Chondrocyte (in vitro differentiated cells): ENCODE results near the gene AP1S1. TPM values are rescaled to one million over a fixed set of nuclear protein-coding genes. Genes with fewer than 3 reads are reported as not detected.

Experiments
- DNase-seq: peaks from one replicate; pipeline ENCODE4 v3.0.0; 2021; ENCODE audit warnings: mixed read lengths, low spot score
- H3K27ac Mint-ChIP-seq: one replicate; pipeline ENCODE4 v1.8.0; 2021; ENCODE audit warnings: mild to moderate bottlenecking, moderate library complexity, mixed read lengths; ENCODE audit not compliant: unreplicated experiment
- H3K27me3 Mint-ChIP-seq: 2 replicates; pipeline ENCODE4 v1.8.0; 2021; ENCODE audit warnings: low read depth, mixed read lengths
- H3K36me3 Mint-ChIP-seq: 2 replicates; pipeline ENCODE4 v1.8.0; 2021; ENCODE audit warnings: low read depth, mixed read lengths
- H3K4me1 Mint-ChIP-seq: 2 replicates; pipeline ENCODE4 v1.8.0; 2021; ENCODE audit warnings: low read depth, mild to moderate bottlenecking, mixed read lengths
- H3K4me3 Mint-ChIP-seq: one replicate; pipeline ENCODE4 v1.8.0; 2021; ENCODE audit warnings: mild to moderate bottlenecking, moderate library complexity, mixed read lengths; ENCODE audit not compliant: unreplicated experiment
- H3K9me3 Mint-ChIP-seq: 2 replicates; pipeline ENCODE4 v1.8.0; 2021; ENCODE audit warnings: low read depth, mixed read lengths
- total RNA-seq: library from RNA; stranded (reverse); gene quantifications from 3 replicates; pipeline ENCODE4 v1.2.1, GENCODE V29; 2021
- TF ChIP-seq, protein P1 (sequence below): fragments of 200-600 bp; sonication (generic); IDR thresholded peaks from 2 replicates; pipeline ENCODE4 v1.5.0; 2021; ENCODE audit warnings: antibody characterized with exemption, mild to moderate bottlenecking, moderate library complexity

The AP1S1 gene
- total RNA-seq, 1 donor from 2014 or later: 60.4 TPM

DNA sequence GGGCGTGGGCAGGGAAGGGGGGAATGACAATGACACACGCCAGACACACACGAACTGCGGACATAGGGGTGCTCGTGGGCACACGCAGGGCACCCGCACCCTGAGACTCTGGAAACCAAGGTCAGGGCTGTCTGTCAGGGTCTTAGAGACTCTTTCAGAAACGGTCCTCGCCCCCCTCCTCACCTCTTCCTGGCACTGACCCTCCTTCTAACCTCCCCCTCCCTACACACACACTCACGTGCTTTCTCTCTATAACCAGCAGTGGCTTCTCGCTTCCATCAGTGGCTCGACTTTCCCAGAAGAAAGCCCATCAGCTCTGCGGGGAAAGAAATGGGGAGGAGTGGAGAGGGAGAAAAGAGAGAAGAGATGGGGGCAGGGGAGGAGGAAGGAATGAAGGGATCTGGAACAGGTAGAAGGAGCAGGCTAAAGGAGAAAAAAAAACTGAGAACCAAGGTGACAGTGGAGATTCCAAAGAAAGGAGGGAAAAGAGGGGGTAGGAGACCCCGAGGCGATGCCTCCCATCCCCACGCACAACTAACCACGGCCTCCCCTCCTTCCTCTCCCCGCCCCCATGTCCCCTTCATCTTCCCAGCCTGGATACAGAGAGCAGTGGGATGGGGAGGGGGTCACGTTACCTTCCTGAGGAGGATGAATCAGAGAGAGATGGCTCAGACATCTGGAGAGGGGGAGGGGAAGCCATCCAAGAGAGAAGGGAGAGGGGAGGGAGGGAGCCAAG, 12.8 kb downstream of the AP1S1 start:
- H3K9me3 Mint-ChIP-seq: no peaks in the 10 kb centered on the region
- peaks cover 56% of the 10 kb centered on the region for H3K27me3 Mint-ChIP-seq
- DNase-seq: no peak
- peaks cover 2% of the 10 kb centered on the region for H3K36me3 Mint-ChIP-seq
- H3K4me1 Mint-ChIP-seq: peaks cover 55% of the 10 kb centered on the region
- TF ChIP-seq, protein P1, sequence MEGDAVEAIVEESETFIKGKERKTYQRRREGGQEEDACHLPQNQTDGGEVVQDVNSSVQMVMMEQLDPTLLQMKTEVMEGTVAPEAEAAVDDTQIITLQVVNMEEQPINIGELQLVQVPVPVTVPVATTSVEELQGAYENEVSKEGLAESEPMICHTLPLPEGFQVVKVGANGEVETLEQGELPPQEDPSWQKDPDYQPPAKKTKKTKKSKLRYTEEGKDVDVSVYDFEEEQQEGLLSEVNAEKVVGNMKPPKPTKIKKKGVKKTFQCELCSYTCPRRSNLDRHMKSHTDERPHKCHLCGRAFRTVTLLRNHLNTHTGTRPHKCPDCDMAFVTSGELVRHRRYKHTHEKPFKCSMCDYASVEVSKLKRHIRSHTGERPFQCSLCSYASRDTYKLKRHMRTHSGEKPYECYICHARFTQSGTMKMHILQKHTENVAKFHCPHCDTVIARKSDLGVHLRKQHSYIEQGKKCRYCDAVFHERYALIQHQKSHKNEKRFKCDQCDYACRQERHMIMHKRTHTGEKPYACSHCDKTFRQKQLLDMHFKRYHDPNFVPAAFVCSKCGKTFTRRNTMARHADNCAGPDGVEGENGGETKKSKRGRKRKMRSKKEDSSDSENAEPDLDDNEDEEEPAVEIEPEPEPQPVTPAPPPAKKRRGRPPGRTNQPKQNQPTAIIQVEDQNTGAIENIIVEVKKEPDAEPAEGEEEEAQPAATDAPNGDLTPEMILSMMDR: no peak
- H3K4me3 Mint-ChIP-seq: no peak overlapping the region
- H3K27ac Mint-ChIP-seq: no peak overlapping the region

DNA sequence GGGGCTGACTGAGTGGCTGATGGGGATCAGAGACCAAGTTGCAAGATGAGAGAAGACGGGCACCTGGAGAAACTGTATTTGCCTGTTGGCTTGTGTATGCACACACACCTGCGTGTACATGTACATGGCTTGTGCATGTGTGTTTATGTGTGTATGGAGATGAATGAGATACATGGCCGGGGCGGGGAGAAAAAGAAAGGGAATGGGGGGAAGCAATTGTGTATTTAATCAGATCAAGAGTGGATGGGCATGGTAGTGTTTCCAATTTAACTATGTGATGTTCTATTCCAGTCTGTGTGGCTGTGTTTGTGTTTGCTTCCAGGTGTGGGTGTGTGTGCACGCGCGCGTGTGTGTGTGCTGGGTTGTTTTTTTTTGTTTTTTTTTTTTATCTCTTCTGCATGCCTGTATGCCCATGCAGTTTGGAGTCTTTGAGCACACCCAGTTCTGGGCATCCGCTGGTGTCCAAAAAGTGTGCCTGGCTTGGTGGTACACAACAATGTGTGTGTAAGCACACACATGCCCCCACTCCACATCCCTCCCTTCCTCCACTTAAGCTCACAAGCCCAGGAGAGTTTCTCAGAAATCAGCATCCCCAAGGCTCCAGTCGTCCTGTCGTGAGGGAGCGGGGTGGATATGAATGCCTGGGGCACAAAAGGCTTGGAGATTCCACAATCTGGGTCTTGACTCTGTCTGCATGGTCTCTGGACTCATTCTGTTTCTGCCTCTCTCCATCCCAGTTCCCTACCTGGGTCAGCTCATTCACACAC, 13.6 kb downstream of the AP1S1 start:
- H3K27me3 Mint-ChIP-seq: peaks cover 58% of the 10 kb centered on the region
- TF ChIP-seq, protein P1: no peak
- DNase-seq: no peak
- H3K4me1 Mint-ChIP-seq: peaks cover 52% of the 10 kb centered on the region
- no peak overlapping the region for H3K4me3 Mint-ChIP-seq
- H3K27ac Mint-ChIP-seq: no peak overlapping the region
- peaks cover 2% of the 10 kb centered on the region for H3K36me3 Mint-ChIP-seq
- H3K9me3 Mint-ChIP-seq: no peaks in the 10 kb centered on the region

DNA sequence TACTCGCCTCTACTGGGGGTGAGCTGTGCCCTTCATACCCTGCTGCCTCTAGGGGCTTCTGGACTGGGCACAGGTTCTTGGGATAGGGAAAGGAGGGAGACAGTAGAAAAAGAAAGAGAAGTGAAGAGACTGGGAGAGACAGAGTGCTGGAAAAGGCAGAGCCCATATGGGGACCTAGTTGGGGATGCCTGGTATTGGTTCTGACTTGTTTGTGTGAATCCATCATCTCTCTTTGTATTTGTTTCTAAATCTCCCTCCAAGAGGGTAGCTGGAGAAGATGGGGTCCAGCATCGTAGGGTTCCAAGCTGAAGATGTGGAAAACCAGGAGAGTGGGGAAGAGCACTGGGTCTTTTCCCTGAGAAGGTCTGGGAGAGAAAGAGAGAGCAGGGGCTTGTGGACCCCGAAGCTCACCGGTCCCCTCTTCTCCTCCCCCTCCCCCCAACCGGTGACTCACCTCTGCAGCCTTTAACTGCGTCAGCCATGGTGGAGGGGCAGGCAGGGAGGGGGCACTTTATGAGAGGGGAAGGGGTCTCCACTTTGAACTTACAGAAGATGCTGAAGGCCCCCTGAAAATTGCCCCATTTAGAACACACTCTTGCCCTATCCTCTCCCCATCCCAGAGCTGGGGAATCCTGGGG, 14.3 kb downstream of the AP1S1 start:
- Mint-ChIP-seq H3K27ac (no peak overlapping the region), H3K27me3 (peaks cover 63% of the 10 kb centered on the region), H3K9me3 (no peaks in the 10 kb centered on the region), H3K4me3 (no peak overlapping the region), H3K36me3 (peaks cover 2% of the 10 kb centered on the region), H3K4me1 (peaks cover 57% of the 10 kb centered on the region)
- TF ChIP-seq, protein P1: no peak
- no peak for DNase-seq

DNA sequence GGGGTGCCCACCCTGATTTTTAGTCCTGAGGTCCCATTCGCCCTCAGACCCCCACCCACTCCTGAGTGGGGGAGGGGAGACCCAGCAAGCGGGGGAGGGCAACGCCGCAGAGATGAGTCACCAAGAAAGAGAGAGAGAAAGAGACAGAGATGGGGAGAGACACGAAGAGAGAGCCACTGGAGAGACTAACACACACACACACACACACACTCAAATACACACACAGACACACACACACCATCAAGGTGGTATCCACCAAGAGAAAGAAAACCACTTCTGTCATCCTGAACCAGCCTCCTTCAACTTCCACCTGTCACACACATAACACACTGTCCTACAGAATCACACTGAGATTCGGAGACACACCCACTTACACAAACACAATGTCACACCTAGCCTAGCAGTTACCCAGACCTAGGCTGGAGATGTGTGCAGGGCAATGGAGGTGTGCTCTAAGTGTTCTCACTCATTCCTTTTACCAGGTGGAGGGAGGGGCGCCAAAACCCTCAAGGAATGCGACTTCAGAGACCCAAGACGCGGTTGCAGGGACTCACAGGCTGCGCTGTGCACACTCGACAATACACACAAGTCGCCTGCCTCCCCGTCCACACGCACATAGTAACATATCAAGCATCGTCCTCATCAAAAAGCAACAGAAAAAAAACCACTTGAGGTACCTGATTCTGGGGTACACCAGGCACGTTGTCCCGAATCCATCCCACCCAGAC, 15.0 kb downstream of the AP1S1 start:
- Mint-ChIP-seq H3K4me3 (peak overlapping the region; percentile 15), H3K27me3 (peaks cover 68% of the 10 kb centered on the region), H3K4me1 (peaks cover 58% of the 10 kb centered on the region), H3K36me3 (peaks cover 2% of the 10 kb centered on the region), H3K9me3 (no peaks in the 10 kb centered on the region), H3K27ac (no peak overlapping the region)
- DNase-seq: no peak
- TF ChIP-seq, protein P1: no peak
